LNCAP (cell line): Measurements from ENCODE around the gene SLC15A1.

Experiments
- CTCF ChIP-seq: fragments of 450-650 bp; IDR thresholded peaks from 2 replicates; pipeline ENCODE4 v1.5.1; 2017; ENCODE audit warnings: mild to moderate bottlenecking

The SLC15A1 gene

GRCh38 chr13:98710521-98710920, 42.0 kb downstream of the SLC15A1 start:
- no peak for TF ChIP-seq CTCF

DNA sequence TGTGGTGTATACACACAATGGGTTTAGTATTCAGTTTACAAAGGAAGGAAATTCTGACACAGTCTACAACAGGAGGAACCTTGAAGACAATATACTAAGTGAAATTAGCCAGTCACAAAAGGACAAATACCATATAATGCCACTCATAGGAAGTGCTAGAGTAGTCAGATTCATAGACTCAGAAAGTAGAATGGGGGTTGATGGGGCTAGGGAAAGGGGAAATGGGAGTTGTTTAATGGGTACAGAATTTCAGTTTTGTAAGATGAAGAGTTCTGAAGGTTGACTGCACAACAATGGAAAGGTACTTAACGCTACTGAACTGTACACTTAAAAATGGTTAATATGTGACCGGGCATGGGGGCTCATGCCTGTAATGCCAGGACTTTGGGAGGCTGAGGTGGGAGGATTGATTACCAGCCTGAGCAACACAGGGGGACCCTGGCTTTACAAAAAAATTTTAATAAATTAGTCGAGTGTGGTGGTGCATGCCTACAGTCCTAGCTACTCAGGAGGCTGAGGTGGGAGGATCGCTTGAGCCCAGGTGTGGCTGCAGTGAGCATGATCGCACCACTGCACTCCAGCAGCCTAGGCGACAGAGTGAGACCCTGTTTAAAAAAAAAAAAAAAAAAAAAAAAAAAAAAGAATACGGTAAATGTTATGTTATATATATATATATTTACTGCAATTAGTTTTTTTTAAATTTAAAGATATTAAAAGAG, 45.0 kb downstream of the SLC15A1 start:
- no peak for TF ChIP-seq CTCF

GRCh38 chr13:98706446-98707110, 45.9 kb downstream of the SLC15A1 start:
- no peak for TF ChIP-seq CTCF

DNA sequence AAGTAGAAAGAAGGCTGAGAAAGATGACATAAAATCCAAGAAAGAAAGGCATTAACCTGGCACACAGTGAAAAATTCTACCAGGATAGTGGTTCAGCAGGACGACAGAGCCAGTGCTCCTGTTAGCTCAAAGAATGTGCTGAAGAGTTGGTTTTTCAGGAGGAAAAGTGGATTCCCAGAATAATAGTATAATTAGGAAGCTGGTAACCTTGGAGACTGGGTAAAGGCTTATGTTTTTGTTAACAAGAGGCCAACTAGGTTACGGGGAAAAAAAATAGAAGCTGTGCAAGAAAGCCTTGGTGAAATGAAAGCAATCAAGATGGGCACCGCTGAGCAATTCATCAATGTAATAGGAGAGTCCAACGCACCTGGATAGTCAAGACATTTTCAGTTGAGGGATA, 54.7 kb downstream of the SLC15A1 start:
- TF ChIP-seq CTCF: no peak

DNA sequence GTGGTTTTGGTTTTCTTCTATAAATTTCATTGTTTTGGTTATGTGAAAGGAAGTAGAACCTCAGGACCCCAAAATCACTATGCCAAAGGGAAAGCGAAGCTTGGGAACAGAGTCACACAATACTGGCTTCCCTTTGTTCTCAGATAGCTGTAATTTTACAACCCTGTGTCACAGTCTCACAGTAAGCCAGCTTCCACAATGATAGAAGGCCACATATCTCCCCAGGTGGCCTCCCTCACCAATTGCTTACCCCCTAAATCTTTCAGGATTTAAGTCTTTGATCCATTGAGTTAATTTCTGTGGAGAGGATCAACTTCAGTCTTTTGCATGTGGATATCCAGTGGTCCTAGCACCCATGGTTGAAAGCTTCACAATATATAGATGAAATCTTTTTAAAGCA, 58.7 kb downstream of the SLC15A1 start:
- TF ChIP-seq CTCF: no peak

GRCh38 chr13:98691360-98691759, 61.1 kb downstream of the SLC15A1 start:
- no peak for TF ChIP-seq CTCF

GRCh38 chr13:98690348-98691022, 62.0 kb downstream of the SLC15A1 start:
- TF ChIP-seq CTCF: no peak
